COR-L47 (cell line): ENCODE measurements around the gene STAT3.
"Not testable (repeated sequence)": the region's sequence is repeated elsewhere in the genome, so short reads cannot be mapped to it uniquely, and the experiment has no call there.

ENCODE experiments used
- DNase-seq: peaks from one replicate; lab custom pipeline; 2025; lab: John Stamatoyannopoulos, UW

Gene STAT3

GRCh38 chr17:42346481-42346880, 41.8 kb downstream of the STAT3 start:
- DNase-seq = no peak

GRCh38 chr17:42345396-42346073, 42.7 kb downstream of the STAT3 start:
- DNase-seq = no peak

- no peak for DNase-seq
Observed at GRCh38 chr17:42342242-42343008, 45.8 kb downstream of the STAT3 start.

GRCh38 chr17:42341568-42341967, 46.7 kb downstream of the STAT3 start:
- no peak for DNase-seq

- DNase-seq = no peak
Observed at GRCh38 chr17:42340691-42341127, 47.5 kb downstream of the STAT3 start.

GRCh38 chr17:42339221-42339620, 49.0 kb downstream of the STAT3 start:
- DNase-seq = no peak

- DNase-seq = no peak
Observed at GRCh38 chr17:42338427-42338985, 49.7 kb downstream of the STAT3 start.

- no peak for DNase-seq
Observed at GRCh38 chr17:42337442-42337841, 50.8 kb downstream of the STAT3 start.

- DNase-seq = no peak
Observed at GRCh38 chr17:42334677-42335076, 53.6 kb downstream of the STAT3 start.

GRCh38 chr17:42333053-42333452, 55.2 kb downstream of the STAT3 start:
- no peak for DNase-seq

- no peak for DNase-seq
Observed at GRCh38 chr17:42329025-42329976, 58.9 kb downstream of the STAT3 start.

GRCh38 chr17:42325026-42325425, 63.2 kb downstream of the STAT3 start:
- DNase-seq = no peak

- no peak for DNase-seq
Observed at GRCh38 chr17:42323268-42323773, 64.9 kb downstream of the STAT3 start.

GRCh38 chr17:42322382-42323267, 65.6 kb downstream of the STAT3 start:
- peak; percentile 90 for DNase-seq

GRCh38 chr17:42321555-42321954, 66.7 kb downstream of the STAT3 start:
- no peak for DNase-seq

- not testable (repeated sequence) for DNase-seq
Observed at GRCh38 chr17:42317967-42318366, 70.3 kb downstream of the STAT3 start.

GRCh38 chr17:42317266-42317845, 70.9 kb downstream of the STAT3 start:
- DNase-seq = no peak

GRCh38 chr17:42316755-42317154, 71.5 kb downstream of the STAT3 start:
- DNase-seq = no peak

GRCh38 chr17:42315402-42316156, 72.7 kb downstream of the STAT3 start:
- DNase-seq = no peak
